Astrocyte of the spinal cord (primary cell): ENCODE data around the gene GLTP.

Experiments used
- DNase-seq: peaks from one replicate; pipeline ENCODE4 v3.0.0; 2011; ENCODE audit warnings: low read depth, low spot score
- H3K4me3 ChIP-seq: 2 replicates; pipeline ENCODE4 v1.5.1; 2011; ENCODE audit warnings: low read depth, mild to moderate bottlenecking, low read length, moderate library complexity
- in situ Hi-C: cut with HindIII; loops from 2 replicates; pipeline ENCODE4 v1.10.0; 2017; ENCODE audit warnings: low sequenced_read_pairs
- TF ChIP-seq, protein P1 (sequence below): IDR thresholded peaks from 2 replicates; pipeline ENCODE4 v1.5.1; 2012; ENCODE audit warnings: low read depth, mild to moderate bottlenecking, low read length, inconsistent platforms

Gene GLTP

GRCh38 chr12:109831365-109831764, 49.0 kb downstream of the GLTP start:
- no peak for DNase-seq
- TF ChIP-seq, protein P1, sequence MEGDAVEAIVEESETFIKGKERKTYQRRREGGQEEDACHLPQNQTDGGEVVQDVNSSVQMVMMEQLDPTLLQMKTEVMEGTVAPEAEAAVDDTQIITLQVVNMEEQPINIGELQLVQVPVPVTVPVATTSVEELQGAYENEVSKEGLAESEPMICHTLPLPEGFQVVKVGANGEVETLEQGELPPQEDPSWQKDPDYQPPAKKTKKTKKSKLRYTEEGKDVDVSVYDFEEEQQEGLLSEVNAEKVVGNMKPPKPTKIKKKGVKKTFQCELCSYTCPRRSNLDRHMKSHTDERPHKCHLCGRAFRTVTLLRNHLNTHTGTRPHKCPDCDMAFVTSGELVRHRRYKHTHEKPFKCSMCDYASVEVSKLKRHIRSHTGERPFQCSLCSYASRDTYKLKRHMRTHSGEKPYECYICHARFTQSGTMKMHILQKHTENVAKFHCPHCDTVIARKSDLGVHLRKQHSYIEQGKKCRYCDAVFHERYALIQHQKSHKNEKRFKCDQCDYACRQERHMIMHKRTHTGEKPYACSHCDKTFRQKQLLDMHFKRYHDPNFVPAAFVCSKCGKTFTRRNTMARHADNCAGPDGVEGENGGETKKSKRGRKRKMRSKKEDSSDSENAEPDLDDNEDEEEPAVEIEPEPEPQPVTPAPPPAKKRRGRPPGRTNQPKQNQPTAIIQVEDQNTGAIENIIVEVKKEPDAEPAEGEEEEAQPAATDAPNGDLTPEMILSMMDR, result no peak
- in situ Hi-C loops, result no loop called here
- H3K4me3 ChIP-seq, result no peak overlapping the region

- DNase-seq, result no peak
- in situ Hi-C loops, result no loop called here
- TF ChIP-seq, protein P1, result no peak
- H3K4me3 ChIP-seq, result no peak overlapping the region
Measured at GRCh38 chr12:109830718-109831117, 49.6 kb downstream of the GLTP start.

DNA sequence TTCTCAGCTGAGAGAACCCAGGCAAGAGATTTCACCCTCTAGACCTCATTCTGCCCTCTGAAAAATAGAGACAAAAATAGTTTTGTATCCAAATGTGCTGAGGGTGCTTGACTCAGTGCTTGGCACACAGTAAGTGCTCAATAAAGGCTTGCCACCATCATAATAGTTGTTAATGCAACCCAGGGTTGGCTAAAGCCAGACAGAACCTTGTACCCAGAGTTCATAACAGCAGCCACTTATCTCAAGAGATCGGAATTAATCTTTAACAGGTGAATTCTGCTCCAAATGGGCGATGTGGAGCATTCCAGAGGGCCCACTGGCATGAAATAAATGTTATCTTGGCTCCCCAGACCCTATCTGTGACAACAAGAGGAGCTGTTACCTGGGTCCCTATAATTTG, 50.1 kb downstream of the GLTP start:
- H3K4me3 ChIP-seq, result no peak overlapping the region
- in situ Hi-C loops, result no loop called here
- TF ChIP-seq, protein P1, result no peak
- no peak for DNase-seq

DNA sequence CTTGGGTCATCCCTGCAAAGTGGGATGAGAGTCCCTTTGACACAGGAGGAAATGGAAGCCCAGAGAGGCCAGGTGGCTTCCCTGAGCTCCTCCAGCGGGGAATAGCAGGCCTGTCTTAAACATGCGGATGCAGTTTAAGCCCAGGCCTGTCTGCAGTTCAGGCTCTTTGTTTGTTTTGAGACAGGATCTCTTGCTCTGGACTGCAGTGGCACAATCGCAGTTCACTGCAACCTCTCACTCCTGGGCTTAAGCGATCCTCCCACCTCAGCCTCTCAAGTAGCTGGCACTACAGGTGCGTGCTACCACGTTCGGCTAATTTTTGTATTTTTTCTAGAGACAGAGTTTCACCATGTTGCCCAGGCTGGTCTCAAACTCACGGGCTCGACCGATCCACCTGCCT, 50.7 kb downstream of the GLTP start:
- DNase-seq, result no peak
- in situ Hi-C loops, result no loop called here
- no peak overlapping the region for H3K4me3 ChIP-seq
- TF ChIP-seq, protein P1, result no peak

- TF ChIP-seq, protein P1, result no peak
- H3K4me3 ChIP-seq, result no peak overlapping the region
- DNase-seq, result no peak
- in situ Hi-C loops, result no loop called here
Measured at GRCh38 chr12:109828754-109829511, 51.4 kb downstream of the GLTP start.

DNA sequence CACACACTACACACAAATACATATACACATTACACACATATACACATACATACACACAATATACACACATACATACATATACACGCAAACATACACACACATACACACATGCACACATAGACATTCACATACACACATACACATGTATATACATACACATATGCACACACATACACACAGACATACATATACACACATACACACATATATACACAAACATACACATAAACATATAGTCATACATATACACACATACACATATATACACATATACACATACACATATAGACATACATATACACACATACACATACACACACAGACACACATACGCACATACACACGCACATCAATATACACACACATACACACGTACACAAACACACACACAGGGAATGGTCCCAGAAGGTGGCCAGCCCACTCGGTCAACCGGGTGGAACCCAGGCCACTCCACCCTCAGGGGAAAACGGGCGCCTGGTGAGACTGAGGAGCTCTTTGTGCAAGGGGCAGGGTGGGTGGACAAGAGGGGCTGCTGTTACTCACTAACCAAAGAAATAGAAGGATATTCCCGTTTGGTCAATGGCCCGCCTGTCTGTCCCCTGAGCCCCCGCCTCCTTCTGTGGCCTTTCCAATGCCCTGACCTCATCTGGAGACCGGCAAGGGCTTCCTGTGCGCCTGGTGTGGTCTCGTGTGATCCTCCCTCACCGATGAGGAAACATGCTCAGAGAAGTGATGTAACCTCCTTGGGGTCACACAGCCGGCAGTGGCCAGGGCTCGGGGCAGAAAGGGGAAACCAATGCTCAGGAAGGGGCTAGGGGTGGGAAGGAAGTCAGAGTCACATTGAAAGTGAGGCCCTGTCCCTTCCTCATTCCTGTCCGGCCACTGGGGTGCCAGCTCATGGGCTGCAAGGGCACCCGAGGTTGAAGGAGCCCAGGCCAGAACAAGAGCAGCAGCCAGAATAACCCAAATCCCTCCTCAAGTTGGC, 52.5 kb downstream of the GLTP start:
- TF ChIP-seq, protein P1, result no peak
- DNase-seq, result no peak
- H3K4me3 ChIP-seq, result no peak overlapping the region
- in situ Hi-C loops, result no loop called here
